GM18861 (cell line): ENCODE data around the gene TTC22.

Source experiments
- ATAC-seq: cut with Tn5 transposase; IDR thresholded peaks from one replicate; pipeline ENCODE4 v1.9.1; 2021; ENCODE audit not compliant: unreplicated experiment

TTC22 gene

GRCh38 chr1:54834007-54834541 lies 33.0 kb upstream of the TTC22 start:
- ATAC-seq, result no peak

- ATAC-seq, result no peak
These were observed 32.0 kb upstream of the TTC22 start for GRCh38 chr1:54833121-54833520.

DNA sequence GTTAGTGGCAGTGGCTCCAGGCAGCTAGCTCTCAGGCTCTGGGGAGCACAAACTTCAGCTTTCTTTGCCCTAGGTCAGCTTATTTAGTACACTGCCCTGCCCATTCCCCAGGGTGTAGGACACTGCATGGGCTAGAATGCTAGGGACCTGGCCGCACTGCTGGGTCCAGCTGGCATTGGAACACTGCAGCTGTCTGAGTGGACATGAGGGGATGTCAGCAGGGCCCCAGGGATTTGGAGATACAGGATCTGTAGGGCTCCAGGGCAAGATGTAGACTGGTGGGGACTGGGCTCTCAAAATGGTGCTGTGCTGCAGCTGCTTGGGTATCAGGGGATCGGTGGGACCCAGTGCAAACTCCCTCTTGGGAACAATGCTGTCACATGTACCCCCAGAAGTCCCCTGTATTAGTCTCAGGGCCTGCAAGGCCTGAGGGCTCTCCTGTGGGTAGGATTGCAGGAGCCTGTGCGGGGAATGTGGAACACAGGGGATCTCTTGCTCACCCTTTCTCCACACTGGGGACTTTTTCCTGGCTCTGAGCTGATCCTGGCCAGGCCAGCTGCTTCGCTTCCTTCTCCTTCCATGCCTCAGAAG lies 25.2 kb upstream of the TTC22 start:
- ATAC-seq, result no peak

GRCh38 chr1:54825696-54826095 lies 24.6 kb upstream of the TTC22 start:
- no peak for ATAC-seq

DNA sequence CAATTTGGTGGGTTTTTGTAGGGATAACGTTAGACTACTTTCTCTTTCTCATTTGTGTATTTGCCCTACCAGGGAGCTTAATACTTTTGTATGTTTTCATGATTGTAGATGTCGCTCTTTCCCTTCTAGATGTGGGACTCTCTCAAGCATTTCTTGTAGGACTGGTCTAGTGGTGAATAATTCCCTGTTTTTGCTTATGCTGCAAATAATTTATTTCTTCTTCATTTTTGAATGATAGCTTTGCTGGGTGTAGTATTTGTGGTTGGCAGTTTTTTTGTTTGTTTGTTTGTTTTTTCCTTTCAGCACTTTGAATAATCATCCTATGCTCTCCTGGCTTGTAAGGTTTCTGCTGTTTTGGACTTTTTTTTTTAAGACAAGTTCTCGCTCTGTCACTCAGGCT lies 22.5 kb upstream of the TTC22 start:
- ATAC-seq, result no peak

DNA sequence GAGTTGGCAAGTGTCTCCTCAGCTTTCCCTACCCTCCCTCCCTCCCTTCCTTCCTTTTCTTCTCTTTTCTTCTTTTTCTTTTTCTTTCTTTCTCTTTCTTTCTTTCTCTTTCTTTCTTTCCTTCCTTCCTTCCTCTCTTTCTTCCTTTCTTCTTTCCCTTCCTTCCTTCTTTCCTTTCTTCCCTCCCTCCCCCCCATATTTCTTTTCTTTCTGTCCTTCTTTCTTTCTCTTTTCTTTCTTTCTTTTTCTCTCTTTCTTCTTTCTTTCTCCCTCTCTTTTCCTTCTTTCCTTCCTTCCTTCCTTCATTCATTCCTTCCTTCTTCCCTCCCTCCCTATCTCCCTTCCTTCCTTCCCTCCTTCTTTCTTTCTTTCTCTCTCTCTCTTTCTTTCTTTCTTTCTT lies 18.6 kb upstream of the TTC22 start:
- no peak for ATAC-seq

- ATAC-seq, result no peak
These were observed 18.0 kb upstream of the TTC22 start for GRCh38 chr1:54819195-54819536.

GRCh38 chr1:54818461-54819194 lies 17.5 kb upstream of the TTC22 start:
- no peak for ATAC-seq

GRCh38 chr1:54816951-54817350 lies 15.8 kb upstream of the TTC22 start:
- no peak for ATAC-seq

- no peak for ATAC-seq
These were observed 15.0 kb upstream of the TTC22 start for GRCh38 chr1:54816130-54816529.

- no peak for ATAC-seq
These were observed 14.2 kb upstream of the TTC22 start for GRCh38 chr1:54815086-54815876.

GRCh38 chr1:54814571-54814970 lies 13.4 kb upstream of the TTC22 start:
- no peak for ATAC-seq

DNA sequence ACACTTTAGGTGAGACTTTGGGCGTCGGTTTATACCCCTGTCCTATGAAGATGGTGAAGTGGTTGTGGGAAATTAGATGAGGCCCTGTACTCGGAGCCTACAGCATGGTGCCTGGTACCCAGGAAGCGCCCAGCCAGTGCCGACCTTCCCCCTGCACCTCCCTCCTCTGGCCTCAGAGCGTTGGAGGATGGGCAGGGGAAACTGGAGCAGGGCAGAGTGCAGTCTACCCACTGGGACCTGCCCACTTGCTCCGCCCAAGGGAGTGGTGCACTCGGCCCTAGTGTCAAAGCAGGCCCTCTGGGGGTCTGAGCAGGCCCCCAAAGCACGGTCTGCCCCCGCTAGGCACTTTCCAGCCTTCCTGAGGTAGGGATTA lies 13.0 kb upstream of the TTC22 start:
- ATAC-seq, result no peak

GRCh38 chr1:54813485-54814125 lies 12.5 kb upstream of the TTC22 start:
- no peak for ATAC-seq

GRCh38 chr1:54812801-54813484 lies 11.8 kb upstream of the TTC22 start:
- no peak for ATAC-seq

- ATAC-seq, result no peak
These were observed 10.9 kb upstream of the TTC22 start for GRCh38 chr1:54811739-54812655.

GRCh38 chr1:54811066-54811465 lies 9.9 kb upstream of the TTC22 start:
- no peak for ATAC-seq

- peak; percentile 70 for ATAC-seq
These were observed 9.2 kb upstream of the TTC22 start for GRCh38 chr1:54810153-54810942.

- ATAC-seq, result no peak
These were observed 8.5 kb upstream of the TTC22 start for GRCh38 chr1:54809496-54810074.
